Stimulated activated naive CD4-positive, alpha-beta T cell treated with Interleukin-2 at 50 U/mL for 16 hours (primary cell): Measurements from ENCODE around the gene ERBB3.
"Not testable (repeated sequence)": the region's sequence is repeated elsewhere in the genome, so short reads cannot be mapped to it uniquely, and the experiment has no call there.

Experiments
- DNase-seq: peaks from one replicate; lab custom pipeline; 2025; lab: John Stamatoyannopoulos, UW

Gene ERBB3

DNA sequence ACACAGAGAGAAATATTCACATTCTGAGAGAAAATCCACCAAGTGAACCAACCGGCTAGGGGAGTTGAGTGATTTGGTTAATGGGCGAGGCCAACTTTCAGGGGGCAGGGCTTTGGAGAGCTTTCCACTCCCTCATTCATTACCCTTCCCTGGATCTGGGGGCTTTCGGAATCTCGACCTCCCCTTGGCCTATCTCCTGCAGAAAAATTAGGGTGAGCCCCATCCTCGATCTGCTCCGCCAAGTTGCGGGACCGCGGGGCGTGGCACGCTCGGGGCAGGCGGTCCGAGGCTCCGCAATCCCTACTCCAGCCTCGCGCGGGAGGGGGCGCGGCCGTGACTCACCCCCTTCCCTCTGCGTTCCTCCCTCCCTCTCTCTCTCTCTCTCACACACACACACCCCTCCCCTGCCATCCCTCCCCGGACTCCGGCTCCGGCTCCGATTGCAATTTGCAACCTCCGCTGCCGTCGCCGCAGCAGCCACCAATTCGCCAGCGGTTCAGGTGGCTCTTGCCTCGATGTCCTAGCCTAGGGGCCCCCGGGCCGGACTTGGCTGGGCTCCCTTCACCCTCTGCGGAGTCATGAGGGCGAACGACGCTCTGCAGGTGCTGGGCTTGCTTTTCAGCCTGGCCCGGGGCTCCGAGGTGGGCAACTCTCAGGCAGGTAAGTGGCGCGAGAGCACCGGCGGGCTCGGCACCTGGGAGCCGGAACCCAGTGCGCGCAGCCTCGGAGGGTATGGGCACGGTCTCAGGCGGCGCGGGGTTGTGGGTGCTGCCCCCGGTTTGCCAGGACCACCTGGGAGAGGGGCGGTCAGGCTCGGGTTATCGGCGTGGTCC, at the start of gene ERBB3:
ERBB3 (plus strand) TSS at position 443 of the 833 bp plus-strand sequence; CDS start at position 579, 136 bp downstream.
- peak; percentile 61 for DNase-seq

DNA sequence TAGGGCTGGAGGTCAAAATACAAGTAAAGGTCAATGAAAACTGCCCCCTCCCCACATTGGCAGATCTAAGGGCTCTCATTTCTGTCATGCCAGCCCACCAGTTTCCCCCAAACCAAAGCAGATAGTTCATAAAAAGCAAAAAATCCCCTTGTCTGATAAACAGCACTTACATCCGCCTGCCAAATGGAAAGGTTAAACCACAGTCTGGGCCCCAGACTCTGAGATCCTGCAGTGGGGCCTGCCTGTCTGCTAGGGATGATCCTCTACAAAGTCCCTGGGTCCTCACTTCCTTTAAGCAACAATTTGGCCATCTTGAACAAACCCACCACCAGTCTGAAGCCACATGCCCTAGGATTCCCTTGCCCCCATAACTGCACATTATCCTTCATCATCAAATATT, 48.0 kb upstream of the ERBB3 start:
- DNase-seq, result no peak

DNA sequence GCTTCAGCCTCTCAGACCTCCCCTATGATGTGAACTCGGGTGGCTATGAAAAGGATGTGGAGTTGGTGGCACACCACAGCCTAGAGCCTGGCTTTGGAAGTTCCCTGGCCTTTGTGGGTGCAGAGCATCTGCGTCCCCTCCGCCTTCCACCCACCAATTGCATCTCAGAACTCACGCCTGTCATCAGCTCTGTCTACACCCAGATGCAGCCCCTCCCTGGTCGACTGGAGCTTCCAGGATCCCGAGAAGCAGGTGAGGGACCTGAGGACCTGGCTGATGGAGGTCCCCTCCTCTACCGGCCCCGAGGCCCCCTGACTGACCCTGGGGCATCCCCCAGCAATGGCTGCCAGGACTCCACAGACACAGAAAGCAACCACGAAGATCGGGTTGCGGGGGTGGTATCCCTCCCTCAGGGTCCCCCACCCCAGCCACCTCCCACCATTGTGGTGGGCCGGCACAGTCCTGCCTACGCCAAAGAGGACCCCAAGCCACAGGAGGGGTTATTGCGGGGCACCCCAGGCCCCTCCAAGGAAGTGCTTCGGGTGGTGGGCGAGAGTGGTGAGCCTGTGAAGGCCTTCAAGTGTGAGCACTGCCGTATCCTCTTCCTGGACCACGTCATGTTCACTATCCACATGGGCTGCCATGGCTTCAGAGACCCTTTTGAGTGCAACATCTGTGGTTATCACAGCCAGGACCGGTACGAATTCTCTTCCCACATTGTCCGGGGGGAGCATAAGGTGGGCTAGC, 45.2 kb upstream of the ERBB3 start:
- DNase-seq, result no peak

DNA sequence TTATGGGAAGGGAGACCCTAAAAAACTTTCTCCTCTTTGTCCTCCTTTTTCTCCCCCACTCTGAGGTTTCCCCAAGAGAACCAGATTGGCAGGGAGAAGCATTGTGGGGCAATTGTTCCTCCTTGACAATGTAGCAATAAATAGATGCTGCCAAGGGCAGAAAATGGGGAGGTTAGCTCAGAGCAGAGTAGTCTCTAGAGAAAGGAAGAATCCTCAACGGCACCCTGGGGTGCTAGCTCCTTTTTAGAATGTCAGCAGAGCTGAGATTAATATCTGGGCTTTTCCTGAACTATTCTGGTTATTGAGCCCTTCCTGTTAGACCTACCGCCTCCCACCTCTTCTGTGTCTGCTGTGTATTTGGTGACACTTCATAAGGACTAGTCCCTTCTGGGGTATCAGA, 42.8 kb upstream of the ERBB3 start:
- DNase-seq, result no peak

DNA sequence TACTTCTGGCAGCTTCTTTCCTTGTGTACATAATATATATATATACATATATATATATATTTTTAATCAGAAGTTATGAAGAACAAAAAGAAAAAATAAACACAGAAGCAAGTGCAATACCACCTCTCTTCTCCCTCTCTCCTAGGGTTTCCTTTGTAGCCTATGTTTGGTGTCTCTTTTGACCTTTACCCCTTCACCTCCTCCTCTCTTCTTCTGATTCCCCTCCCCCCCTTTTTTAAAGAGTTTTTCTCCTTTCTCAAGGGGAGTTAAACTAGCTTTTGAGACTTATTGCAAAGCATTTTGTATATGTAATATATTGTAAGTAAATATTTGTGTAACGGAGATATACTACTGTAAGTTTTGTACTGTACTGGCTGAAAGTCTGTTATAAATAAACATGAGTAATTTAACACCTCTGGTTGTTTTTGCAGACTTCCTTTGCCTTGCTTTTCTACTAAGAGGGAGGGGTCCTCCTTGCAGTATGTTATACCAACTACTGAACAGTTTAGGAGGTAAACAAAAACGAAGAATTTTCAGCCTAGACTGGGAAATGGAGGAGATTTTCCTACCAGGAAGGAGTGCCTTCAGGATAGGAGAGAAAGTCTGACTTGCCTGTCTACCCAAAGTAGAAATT, 41.8 kb upstream of the ERBB3 start:
- no peak for DNase-seq

DNA sequence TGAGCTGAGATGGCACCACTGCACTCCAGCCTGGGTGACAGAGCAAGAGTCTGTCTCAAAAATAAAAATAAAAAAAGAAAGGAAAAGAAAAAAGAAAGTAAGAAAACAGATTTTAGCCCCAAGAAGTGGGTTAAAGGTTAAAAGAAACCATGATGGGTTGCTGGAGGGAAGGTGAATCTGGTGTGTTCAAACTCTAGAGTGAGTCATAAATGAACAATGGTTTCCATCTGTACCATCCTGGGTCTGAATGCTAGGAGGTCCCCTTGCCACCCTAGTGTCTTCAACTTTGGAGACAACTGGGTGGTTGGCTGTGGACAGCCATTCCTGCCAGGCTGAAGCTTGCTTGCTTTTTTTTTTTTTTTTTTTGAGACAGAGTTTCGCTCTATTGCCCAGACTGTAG, 39.8 kb upstream of the ERBB3 start:
- DNase-seq, result no peak

DNA sequence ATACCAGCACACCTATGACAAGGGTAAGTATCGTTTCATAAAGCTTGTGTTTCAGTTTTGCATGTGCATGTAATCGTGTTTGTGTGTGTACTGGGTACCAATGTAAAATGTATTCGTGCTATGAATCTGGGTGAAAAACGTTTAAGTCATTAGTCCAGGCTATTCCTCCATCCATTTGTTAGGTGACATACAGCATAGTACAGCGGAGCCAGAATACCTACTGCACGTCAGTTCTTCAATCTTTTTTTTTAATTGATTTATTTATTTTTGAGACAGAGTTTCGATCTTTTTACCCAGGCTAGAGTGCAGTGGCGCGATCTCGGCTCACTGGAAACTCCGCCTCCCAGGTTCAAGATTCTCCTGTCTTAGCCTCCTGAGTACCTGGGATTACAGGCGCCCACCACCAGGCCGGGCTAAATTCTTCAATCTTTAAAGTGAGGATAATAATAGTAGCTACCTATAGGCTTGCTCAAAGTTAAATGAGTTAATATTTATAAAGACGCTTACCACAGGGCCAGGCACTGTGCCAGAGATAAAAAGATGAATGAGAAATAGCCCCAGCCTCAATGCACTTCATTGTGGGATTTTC, 38.9 kb upstream of the ERBB3 start:
- no peak for DNase-seq

DNA sequence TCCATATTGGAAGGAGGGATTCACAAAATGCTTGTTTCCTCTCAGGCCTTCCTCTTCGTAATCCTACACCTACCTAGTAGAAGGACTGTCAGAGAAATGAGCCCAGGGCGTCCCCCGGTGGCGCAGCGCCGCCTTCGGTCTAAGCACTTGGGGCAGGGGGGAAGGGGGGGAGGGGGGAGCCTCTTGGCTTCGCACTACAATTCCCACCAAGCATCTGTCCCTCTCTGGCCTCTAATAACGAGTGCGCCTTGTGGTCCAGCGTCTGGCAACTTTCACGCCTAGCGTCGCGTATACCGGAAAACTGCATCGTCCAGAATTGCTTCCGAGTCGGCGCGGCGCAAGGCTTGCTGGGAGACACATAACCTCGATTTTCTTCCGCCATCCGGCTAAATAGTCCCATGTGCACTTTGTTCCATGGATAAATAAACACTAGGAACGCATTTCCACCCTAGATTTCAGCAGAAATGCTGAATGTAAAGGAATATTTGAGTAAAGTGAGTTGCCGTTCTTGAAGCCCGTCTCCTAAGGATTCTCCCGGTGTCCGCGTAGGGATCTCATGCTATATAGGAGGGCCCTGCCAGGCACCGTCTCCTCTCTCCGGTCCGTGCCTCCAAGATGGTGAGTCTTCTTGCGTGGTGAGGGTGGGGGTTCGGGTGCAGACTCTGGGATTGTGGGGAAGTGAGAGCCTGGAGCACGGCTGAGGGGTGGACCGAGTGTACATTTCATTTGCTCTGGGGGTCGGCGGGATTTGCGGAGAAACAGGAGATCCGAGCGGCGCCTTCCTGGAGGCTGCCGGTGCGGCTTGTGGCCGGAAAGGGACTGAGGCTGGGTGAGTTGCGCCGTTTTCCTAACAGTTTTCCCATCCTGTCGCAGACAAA, 38.2 kb upstream of the ERBB3 start, which contains the start of gene RPS26:
RPS26 (plus strand) TSS at position 367 of the 878 bp plus-strand sequence; CDS start at position 616, 249 bp downstream.
- DNase-seq, result peak; percentile 90

DNA sequence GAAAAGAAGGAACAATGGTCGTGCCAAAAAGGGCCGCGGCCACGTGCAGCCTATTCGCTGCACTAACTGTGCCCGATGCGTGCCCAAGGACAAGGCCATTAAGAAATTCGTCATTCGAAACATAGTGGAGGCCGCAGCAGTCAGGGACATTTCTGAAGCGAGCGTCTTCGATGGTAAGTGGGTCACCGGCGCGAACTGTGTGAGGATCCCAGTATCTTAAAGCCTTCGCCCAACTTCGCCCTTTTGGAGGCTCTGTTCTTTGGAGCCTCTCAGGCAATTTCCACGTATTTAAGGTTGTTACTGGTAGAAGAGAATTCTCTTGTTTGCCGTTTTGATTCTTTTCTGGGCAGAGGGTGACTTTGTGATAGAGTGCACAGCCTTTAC, 37.5 kb upstream of the ERBB3 start:
- DNase-seq, result not testable (repeated sequence)

DNA sequence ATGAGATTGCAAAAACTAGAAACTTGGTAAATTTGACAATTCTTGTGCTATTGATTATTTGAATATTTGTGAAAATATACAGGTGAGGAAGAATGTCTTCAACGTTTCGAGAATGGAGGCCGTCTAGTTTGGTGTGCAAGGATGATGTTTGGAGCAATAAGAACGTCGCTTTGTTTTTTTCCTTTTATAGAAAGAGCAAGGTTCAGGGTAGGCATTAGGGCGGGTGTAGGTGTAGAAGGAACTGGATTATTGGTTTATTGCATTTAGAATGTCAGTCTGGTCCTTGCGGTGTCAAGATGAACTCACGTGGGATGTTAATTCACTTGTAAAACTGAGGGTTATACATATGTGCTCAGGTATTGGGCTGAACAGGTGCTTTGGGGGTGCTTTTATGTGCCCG, 37.1 kb upstream of the ERBB3 start:
- DNase-seq, result no peak

DNA sequence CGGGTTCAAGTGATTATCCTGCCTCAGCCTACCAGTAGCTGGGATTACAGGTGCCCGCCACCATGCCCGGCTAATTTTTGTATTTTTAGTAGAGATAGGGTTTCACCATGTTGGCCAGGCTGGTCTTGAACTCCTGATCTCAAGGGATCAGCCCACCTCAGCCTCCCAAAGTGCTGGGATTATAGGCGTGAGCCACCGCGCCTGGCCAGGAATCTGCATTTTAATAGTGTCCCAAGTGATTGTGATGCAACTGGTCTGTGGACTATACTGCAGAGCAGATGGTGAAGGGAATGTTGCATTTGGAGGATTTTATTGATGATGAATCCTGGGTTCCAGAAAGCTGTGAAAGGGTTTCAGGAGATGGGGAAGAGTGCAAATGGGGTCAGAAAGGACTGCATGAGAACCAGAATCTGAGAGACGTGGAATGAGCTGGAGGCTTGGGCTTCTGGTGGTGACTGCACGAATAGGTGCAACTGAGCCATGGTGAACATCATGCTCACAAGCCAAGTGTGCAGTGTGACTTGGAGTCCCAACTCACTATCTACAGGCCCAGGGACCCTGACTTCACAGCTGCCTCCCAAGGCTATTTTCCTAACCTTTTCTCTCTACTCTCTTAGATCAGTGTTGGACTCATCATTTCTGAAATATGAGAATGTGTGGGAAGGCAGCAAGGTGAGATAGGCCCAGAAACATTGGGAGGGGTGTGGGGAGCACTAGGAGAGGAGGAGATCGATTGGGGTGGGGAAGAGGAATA, 33.8 kb upstream of the ERBB3 start:
- no peak for DNase-seq

DNA sequence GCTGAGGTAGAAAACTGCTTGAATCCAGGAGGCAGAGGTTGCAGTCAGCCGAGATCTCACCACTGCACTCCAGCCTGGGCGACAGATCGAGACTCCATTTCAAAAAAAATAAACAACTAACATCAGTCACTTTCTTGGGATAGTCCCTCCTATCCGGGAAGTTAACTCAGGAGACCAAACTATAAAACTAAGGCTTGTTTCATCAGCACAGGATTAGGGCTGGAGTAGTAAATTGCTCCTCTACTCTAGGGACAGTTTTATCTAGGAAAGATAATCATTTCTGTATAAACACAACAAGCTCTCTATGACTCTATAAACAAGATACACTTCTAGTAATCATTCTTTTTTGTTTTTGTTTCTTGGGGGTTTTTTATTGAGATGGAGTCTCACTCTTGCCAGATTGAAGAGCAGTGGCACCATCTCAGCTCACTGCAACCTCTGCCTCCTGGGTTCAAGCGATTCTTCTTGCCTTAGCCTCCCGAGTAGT, 26.5 kb upstream of the ERBB3 start:
- no peak for DNase-seq

DNA sequence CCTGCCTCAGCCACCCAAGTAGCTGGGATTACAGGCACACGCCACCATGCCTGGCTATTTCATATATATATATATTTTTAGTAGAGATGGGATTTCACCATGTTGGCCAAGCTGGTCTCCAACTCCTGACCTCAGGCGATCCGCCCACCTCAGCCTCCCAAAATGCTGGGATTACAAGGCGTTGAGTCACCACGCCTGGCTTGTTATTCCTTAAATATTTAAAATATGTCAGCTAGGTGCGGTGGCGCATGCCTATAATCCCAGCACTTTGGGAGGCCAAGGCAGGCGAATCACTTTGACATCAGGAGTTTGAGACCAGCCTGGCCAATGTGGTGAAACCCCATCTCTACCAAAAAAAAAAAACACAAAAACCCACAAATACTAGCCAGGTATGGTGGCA, 20.0 kb upstream of the ERBB3 start:
- not testable (repeated sequence) for DNase-seq

DNA sequence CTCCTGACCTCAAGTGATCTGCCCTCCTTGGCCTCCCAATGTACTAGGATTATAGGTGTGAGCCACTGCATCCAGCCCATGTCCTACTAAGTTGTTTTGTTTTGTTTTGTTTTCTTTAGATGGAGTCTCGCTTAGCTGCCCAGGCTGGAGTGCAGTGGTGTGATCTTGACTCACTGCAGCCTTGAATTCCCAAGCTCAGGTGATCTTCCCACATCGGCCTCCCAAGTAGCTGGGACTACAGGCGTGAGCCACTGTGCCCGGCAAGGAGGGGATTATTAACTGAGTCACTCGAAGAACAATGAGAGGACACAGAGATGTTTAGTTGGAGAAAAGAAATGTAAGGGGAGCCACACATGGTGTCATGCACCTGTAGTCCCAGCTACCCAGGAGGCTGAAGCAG, 18.0 kb upstream of the ERBB3 start:
- no peak for DNase-seq

DNA sequence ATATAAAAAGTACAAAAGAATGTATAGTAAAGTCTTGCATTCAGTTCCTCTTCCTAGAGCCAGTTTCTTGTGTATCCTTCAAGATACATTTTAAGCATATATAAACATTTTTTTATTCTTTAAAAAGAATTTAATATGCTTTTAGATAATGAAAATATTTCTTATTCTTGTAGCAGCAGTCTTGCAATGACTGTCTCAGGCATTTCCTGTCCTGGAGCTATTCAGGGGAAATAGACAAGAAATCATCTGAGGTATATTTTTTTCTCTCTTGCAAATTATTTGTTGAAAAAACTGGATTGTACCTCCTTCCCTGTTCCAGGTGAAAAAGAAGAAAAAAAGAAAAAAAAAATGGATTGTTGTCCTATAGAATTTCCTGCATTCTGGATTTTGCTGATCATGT, 17.0 kb upstream of the ERBB3 start:
- DNase-seq, result no peak

DNA sequence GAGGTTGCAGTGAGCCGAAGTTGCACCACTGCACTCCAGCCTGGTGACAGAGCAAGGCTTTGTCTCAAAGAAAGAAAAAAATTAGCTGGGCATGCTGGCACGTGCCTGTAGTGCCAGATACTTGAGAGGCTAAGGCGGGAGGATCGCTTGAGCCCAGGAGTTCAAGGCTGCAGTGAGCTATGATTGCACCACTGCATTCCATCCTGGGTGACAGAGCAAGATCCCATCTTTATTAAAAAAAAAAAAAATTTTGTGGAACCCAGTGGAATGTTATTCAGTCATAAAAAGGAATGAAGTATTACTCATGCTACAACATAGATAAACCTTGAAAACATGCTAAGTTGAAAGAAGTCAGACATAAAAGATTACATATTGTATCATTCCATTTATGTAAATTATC, 8.3 kb upstream of the ERBB3 start:
- no peak for DNase-seq

DNA sequence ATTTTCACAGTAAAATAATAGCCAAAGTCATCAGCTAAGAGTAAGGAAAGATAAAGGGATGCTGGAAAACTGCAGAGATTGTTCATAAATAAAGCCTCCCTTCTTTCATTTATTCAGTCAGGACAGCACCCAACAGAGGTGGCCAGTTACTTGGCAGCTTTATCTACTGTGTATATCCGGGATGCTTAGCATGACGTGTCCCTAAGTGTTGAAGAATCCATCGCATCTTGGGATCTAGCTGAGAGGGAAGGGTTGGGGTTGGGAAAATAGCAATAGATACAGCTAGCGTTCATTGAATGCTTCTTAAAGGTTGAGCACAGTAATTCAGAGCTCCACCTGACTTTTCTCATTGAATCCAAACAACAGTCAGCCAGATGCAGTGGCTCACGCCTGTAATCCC, 5.6 kb upstream of the ERBB3 start:
- DNase-seq, result no peak

DNA sequence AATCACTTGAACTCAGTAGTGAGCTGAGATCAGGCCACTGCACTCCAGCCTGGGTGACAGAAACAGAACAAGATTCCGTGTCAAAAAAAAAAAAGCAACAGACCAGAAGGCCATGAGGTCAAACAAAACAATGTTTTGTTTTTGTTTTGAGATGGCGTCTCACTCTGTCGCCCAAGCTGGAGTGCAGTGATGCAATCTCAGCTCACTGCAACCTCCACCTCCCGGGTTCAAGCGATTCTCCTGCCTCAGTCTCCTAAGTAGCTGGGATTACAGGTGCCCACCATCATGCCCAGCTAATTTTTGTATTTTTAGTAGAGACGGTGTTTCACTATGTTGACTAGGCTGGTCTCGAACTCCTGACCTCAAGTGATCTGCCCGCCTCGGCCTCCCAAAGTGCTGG, 2.0 kb upstream of the ERBB3 start:
- DNase-seq, result not testable (repeated sequence)

DNA sequence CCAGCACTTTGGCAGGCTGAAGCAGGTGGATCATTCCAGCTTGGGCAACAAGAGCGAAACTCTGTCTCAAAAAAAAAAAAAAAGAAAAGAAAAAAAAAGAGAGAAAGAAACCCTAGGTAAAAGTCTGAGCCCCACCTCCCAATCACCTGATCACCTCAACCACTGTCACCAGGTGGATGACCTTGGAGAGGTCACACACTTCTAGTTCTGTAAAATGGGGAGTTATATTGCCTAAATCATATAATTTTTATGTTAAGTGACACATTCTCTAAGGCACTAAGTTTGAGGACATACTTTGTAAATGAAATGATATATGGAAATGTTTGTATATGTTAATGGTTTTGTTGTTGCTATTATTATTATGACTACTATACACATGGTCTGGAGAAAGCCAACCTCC, 1.5 kb upstream of the ERBB3 start:
- DNase-seq, result no peak

DNA sequence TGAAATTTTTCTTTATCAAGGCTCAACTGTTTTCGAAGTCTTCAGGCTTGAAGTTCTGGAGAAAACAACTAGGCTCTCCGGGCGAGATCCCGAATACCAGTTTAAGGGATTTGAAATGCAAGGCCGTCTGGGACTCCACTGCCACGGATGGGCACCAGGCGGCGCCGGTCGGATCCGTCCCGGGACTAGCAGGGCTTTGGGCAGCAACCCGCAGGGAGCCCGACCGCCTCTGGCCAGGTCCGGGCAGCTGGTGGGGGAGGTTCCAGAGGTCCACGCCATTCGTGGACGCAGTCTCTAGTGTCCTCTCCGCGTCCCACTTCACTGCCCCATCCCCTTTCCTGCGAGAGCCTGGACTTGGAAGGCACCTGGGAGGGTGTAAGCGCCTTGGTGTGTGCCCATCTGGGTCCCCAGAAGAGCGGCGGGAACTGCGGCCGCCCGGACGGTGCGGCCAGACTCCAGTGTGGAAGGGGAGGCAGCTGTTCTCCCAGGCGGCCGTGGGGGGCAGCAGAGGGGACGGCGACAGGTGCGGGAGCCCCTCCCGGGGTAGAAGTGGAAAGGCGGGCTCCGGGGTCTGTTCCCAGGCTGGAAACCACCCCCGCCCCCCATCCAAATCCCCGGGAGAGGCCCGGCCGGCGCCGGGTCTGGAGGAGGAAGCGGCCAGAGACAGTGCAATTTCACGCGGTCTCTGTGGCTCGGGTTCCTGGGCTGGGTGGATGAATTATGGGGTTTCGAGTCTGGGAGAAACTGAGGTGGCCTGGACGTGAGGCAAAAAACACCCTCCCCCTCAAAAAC, 838 bp upstream of the ERBB3 start:
- peak; percentile 46 for DNase-seq
